IMR-90 (cell line): ENCODE results near the gene CDK18. TPM values are rescaled to one million over a fixed set of nuclear protein-coding genes. Genes with fewer than 3 reads are reported as not detected.

Experiments
- ATAC-seq: fragments of 200-7000 bp; cut with Tn5 transposase; 2 replicates; pipeline ENCODE4 v1.9.1; 2020; ENCODE audit warnings: low read depth, mild to moderate bottlenecking, moderate library complexity
- BruUV-seq: library from RNA; stranded (reverse); fragments of 400-500 nt; replicated peaks from 2 replicates; lab custom pipeline; 2021; lab: Mats Ljungman, UMichigan
- CTCF ChIA-PET: fragments of 300-600 bp; formaldehyde crosslinking; extraction: SDS; loops from one replicate; lab custom pipeline; 2021; ENCODE audit warnings: antibody characterized with exemption; lab: Yijun Ruan, JAX
- POLR2A ChIA-PET: fragments of 300-600 bp; sonication (Branson Sonifier 250); formaldehyde crosslinking; loops from one replicate; lab custom pipeline; 2022; ENCODE audit warnings: antibody characterized with exemption; ENCODE audit not compliant: unreplicated experiment; lab: Charles Lee
- DNase-seq: peaks from one replicate; pipeline ENCODE4 v3.0.0; 2013
- H2AFZ ChIP-seq: replicated peaks from 2 replicates; pipeline ENCODE3; 2013; ENCODE audit warnings: low read length, mild to moderate bottlenecking; ENCODE audit not compliant: poor library complexity
- H2AK5ac ChIP-seq: 2 replicates; pipeline ENCODE4 v1.6.1; 2013; ENCODE audit warnings: low read depth, low read length, inconsistent platforms
- H2AK9ac ChIP-seq: replicated peaks from 2 replicates; pipeline ENCODE3; 2013; ENCODE audit warnings: mild to moderate bottlenecking, low read depth, low read length, moderate library complexity; ENCODE audit not compliant: poor library complexity
- H2BK120ac ChIP-seq: 2 replicates; pipeline ENCODE4 v1.6.1; 2013; ENCODE audit warnings: low read depth, low read length, inconsistent platforms
- H2BK15ac ChIP-seq: 3 replicates; pipeline ENCODE4 v1.6.1; 2013; ENCODE audit warnings: low read depth, low read length, inconsistent platforms
- H2BK20ac ChIP-seq: 2 replicates; pipeline ENCODE4 v1.6.1; 2013; ENCODE audit warnings: low read depth, mild to moderate bottlenecking, inconsistent platforms, low read length, moderate library complexity
- H2BK5ac ChIP-seq: 2 replicates; pipeline ENCODE4 v1.6.1; 2013; ENCODE audit warnings: mild to moderate bottlenecking, low read depth, low read length, inconsistent platforms; ENCODE audit not compliant: poor library complexity, severe bottlenecking
- H3K14ac ChIP-seq: replicated peaks from 2 replicates; pipeline ENCODE4 v1.6.1; 2013; ENCODE audit warnings: low read depth, low read length, inconsistent platforms
- H3K18ac ChIP-seq: 2 replicates; pipeline ENCODE4 v1.6.1; 2013; ENCODE audit warnings: low read depth, low read length, control low read depth
- H3K23ac ChIP-seq: 2 replicates; pipeline ENCODE4 v1.6.1; 2013; ENCODE audit warnings: low read depth, low read length, inconsistent platforms
- H3K27ac ChIP-seq: 2 replicates; pipeline ENCODE4 v1.5.1; 2013; ENCODE audit warnings: mild to moderate bottlenecking, control low read depth, low read length; ENCODE audit not compliant: insufficient read depth
- H3K27me3 ChIP-seq: 2 replicates; pipeline ENCODE4 v1.6.1; 2013; ENCODE audit warnings: low read length; ENCODE audit not compliant: control insufficient read depth, insufficient read depth
- H3K36me3 ChIP-seq: 2 replicates; pipeline ENCODE4 v1.6.1; 2013; ENCODE audit warnings: low read length, mixed read lengths; ENCODE audit not compliant: control insufficient read depth, insufficient read depth
- H3K4ac ChIP-seq: 2 replicates; pipeline ENCODE4 v1.6.1; 2013; ENCODE audit warnings: low read depth, low read length, inconsistent platforms
- H3K4me1 ChIP-seq: 2 replicates; pipeline ENCODE4 v1.6.1; 2013; ENCODE audit warnings: low read length, mixed read lengths; ENCODE audit not compliant: control insufficient read depth, insufficient read depth
- H3K4me2 ChIP-seq: 2 replicates; pipeline ENCODE4 v1.6.1; 2013; ENCODE audit warnings: low read depth, mild to moderate bottlenecking, control low read depth, low read length, moderate library complexity
- H3K4me3 ChIP-seq: 2 replicates; pipeline ENCODE4 v1.5.1; 2013; ENCODE audit warnings: low read depth, mild to moderate bottlenecking, control low read depth, low read length, moderate library complexity; ENCODE audit not compliant: insufficient read depth
- H3K56ac ChIP-seq: 2 replicates; pipeline ENCODE4 v1.6.1; 2013; ENCODE audit warnings: low read length, inconsistent platforms; ENCODE audit not compliant: insufficient read depth; ENCODE audit errors: extremely low read depth
- H3K79me1 ChIP-seq, 2 experiments: 2 replicates each; pipeline ENCODE4 v1.6.1; 2013; ENCODE audit warnings: low read length in 2 of 2, inconsistent platforms in 1 of 2, low read depth in 1 of 2
- H3K9ac ChIP-seq: 2 replicates; pipeline ENCODE4 v1.6.1; 2013; ENCODE audit warnings: low read depth, low read length, control low read depth
- H3K9me1 ChIP-seq: 2 replicates; pipeline ENCODE4 v1.6.1; 2013; ENCODE audit warnings: low read length, inconsistent platforms; ENCODE audit not compliant: insufficient read depth
- H3K9me3 ChIP-seq: 2 replicates; pipeline ENCODE4 v1.6.1; 2013; ENCODE audit warnings: low read length; ENCODE audit not compliant: control insufficient read depth, insufficient read depth
- H4K20me1 ChIP-seq: 2 replicates; pipeline ENCODE4 v1.6.1; 2013; ENCODE audit warnings: low read length, inconsistent platforms; ENCODE audit not compliant: insufficient read depth
- H4K5ac ChIP-seq: 2 replicates; pipeline ENCODE4 v1.6.1; 2013; ENCODE audit warnings: mild to moderate bottlenecking, low read depth, low read length, control low read depth
- H4K8ac ChIP-seq, 2 experiments: 2 replicates each; pipeline ENCODE4 v1.6.1; 2013; ENCODE audit warnings: low read depth in 2 of 2, low read length in 2 of 2, control low read depth in 1 of 2, inconsistent platforms in 1 of 2
- H4K91ac ChIP-seq: 2 replicates; pipeline ENCODE4 v1.6.1; 2013; ENCODE audit warnings: low read depth, low read length, inconsistent platforms; ENCODE audit not compliant: insufficient read depth
- BHLHE40 ChIP-seq: fragments of 150-350 bp; IDR thresholded peaks from 2 replicates; pipeline ENCODE4 v1.6.1; 2016; ENCODE audit warnings: mild to moderate bottlenecking, low read depth, low read length
- NFE2L2 ChIP-seq: fragments of 150-350 bp; IDR thresholded peaks from 2 replicates; pipeline ENCODE4 v1.6.1; 2016; ENCODE audit warnings: low read depth, mild to moderate bottlenecking, low read length
- RCOR1 ChIP-seq: IDR thresholded peaks from 2 replicates; pipeline ENCODE4 v1.6.1; 2012; ENCODE audit warnings: mild to moderate bottlenecking, low read length, improper control_type of control experiment; ENCODE audit not compliant: insufficient replicate concordance
- WGBS, 2 experiments: methylation state at CpG; one replicate each; pipeline versions ENCODE4 v1.1.5 to v1.1.7; 2013; ENCODE audit warnings: missing lambda C conversion rate in 2 of 2; ENCODE audit not compliant: insufficient read length in 1 of 2; ENCODE audit errors: extremely low coverage in 2 of 2; 5-methylcytosine and 5-hydroxymethylcytosine counted together
- dilution Hi-C: fragments of 300-500 bp; cut with HindIII; formaldehyde crosslinking; loops from one replicate; pipeline ENCODE4 v1.14.3; 2018; ENCODE audit warnings: low sequenced_read_pairs; ENCODE audit not compliant: unreplicated experiment
- in situ Hi-C: fragments of 300-500 bp; cut with MboI; formaldehyde crosslinking; loops from 3 replicates; pipeline ENCODE4 v1.14.3; 2019; ENCODE audit warnings: low sequenced_read_pairs, inconsistent platforms, mixed read lengths
- intact Hi-C: fragments of 100-400 bp; cut with micrococcal nuclease; formaldehyde crosslinking; loops from 2 replicates; pipeline ENCODE4 v1.10.0; 2022
- polyA plus RNA-seq, 3 experiments: library from polyadenylated mRNA; depleted of rRNA; stranded (reverse); fragments of >200 nt; gene quantifications; 2 replicates each; pipeline ENCODE4 v1.2.3, GENCODE V29; 2012; ENCODE audit warnings: low replicate concordance in 1 of 3
- total RNA-seq: library from RNA; depleted of rRNA; stranded (reverse); fragments of >200 nt; gene quantifications from 2 replicates; pipeline ENCODE4 v1.2.3, GENCODE V29; 2012

Gene CDK18
- total and polyA plus RNA-seq, 2 of the 4 experiments (the other 2 are of a cell fraction) = 0.18 to 0.48 TPM

DNA sequence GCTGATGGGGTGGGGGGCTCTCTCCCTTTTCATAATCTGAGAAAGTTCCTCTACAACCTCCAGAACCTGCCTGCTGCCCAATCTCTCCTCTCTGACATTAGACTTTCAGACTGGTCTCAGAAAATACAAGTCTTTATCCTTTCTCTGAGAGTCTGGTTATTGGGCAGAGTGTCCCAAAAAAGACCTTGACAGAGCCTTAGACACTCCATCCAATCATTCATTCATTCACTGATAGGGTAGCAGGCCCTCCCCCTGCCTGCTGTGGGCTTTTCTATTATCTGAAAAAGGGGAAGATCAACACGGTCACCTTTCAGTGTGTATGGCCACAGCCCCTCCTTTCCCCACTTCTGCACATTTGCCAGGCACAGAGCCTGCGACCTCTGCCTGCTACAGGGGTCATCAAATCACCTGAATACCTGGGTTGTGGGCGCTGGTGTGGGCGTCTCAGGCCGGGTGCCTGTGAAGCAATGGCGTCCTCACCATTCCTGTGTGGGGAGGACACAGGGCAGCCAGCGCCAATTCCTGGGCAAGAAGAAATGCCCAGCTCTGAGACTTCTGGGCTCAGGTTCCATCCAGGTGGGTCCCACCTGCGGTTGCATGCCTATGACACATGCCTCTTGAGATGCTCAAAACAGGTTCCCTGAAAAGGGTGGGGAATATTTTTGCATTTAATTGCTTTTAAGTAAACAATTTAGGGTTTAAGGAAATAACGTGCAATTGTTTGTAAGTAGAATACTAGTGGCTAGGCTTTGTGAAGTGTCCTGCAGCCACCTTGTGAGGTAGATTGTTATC is 74.5 kb downstream of the CDK18 start:
- H3K56ac ChIP-seq = no peak overlapping the region
- no peak overlapping the region for H2BK15ac ChIP-seq
- no peak overlapping the region for H2AK5ac ChIP-seq
- intact Hi-C loops = no loop called here
- no peak for DNase-seq
- H3K18ac ChIP-seq = no peak overlapping the region
- no peak overlapping the region for H4K91ac ChIP-seq
- in situ Hi-C loops = no loop called here
- no peaks in the 10 kb centered on the region for H3K36me3 ChIP-seq
- H3K9me1 ChIP-seq = peaks cover 3% of the 10 kb centered on the region; the same call in 1 of the 2 replicates
- TF ChIP-seq NFE2L2 = no peak
- no peak for TF ChIP-seq BHLHE40
- TF ChIP-seq RCOR1 = no peak
- H3K14ac ChIP-seq = no peak overlapping the region
- H2BK5ac ChIP-seq = no peak overlapping the region
- ATAC-seq = no peak
- H4K20me1 ChIP-seq = no peaks in the 10 kb centered on the region; the same call in 1 of the 2 replicates
- no peak overlapping the region for H2AK9ac ChIP-seq
- no peak overlapping the region for H4K5ac ChIP-seq
- H2BK120ac ChIP-seq = no peak overlapping the region
- H3K9ac ChIP-seq = no peak overlapping the region
- H3K4ac ChIP-seq = no peak overlapping the region
- no peak overlapping the region for H2BK20ac ChIP-seq
- H3K27me3 ChIP-seq = peaks cover 85% of the 10 kb centered on the region
- H4K8ac ChIP-seq = no peak overlapping the region
- no TSS peak for BruUV-seq
- no peak overlapping the region for H2AFZ ChIP-seq
- WGBS, 2 experiments = 72% methylated on average over 4 of the region's 9 CpGs; no CpG with 5 or more reads in 1 of the 2 experiments
- no peaks in the 10 kb centered on the region for H3K9me3 ChIP-seq
- no peak overlapping the region for H3K27ac ChIP-seq
- dilution Hi-C loops = no loop called here
- H3K4me2 ChIP-seq = no peak overlapping the region
- peaks cover 6% of the 10 kb centered on the region; the same call in 1 of the 2 replicates for H3K4me1 ChIP-seq
- ChIA-PET CTCF (interaction anchor here (1.6 to 1.8 kb wide), 2 partner anchors 9 to 50 kb away, joined by 6 read pairs; no protein-coding TSS in a partner anchor), POLR2A (no interaction called here)
- no peak overlapping the region for H3K4me3 ChIP-seq
- no peak overlapping the region for H3K23ac ChIP-seq
- no peaks in the 10 kb centered on the region for H3K79me1 ChIP-seq
